UCSD-AML1 (cell line): ENCODE data around the gene NTHL1.

Source experiments
- DNase-seq: peaks from one replicate; lab custom pipeline; 2025; ENCODE audit not compliant: unreplicated experiment; lab: John Stamatoyannopoulos, UW

Gene NTHL1

GRCh38 chr16:2031081-2031577, 16.5 kb downstream of the NTHL1 start:
- no peak for DNase-seq

DNA sequence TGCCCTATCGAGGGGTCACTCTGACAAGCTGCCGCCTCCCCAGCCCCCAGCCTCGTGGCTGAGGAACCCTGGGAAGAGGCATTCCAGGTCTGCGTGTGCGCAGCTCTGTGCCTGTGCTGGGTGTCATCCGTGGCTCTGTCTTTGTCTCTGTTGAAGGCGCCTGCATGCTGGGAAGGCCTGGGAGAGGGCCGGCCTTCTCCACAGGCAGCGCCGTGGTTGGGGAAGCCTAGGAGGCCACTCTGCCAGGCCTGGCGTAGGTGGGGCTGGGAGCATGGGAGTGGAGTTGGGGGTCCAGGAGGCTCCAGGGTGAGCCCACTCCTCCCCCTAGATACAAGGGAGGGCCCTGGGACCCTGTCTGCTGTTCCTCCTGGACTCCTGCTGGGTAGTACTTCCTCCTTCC, 17.6 kb downstream of the NTHL1 start:
- DNase-seq = no peak

- no peak for DNase-seq
Measured at GRCh38 chr16:2029350-2029749, 18.3 kb downstream of the NTHL1 start.

GRCh38 chr16:2028620-2029220, 18.9 kb downstream of the NTHL1 start:
- no peak for DNase-seq

- no peak for DNase-seq
Measured at GRCh38 chr16:2028146-2028545, 19.5 kb downstream of the NTHL1 start.

- peak; percentile 50 for DNase-seq
Measured at GRCh38 chr16:2027024-2028010, 20.3 kb downstream of the NTHL1 start.

DNA sequence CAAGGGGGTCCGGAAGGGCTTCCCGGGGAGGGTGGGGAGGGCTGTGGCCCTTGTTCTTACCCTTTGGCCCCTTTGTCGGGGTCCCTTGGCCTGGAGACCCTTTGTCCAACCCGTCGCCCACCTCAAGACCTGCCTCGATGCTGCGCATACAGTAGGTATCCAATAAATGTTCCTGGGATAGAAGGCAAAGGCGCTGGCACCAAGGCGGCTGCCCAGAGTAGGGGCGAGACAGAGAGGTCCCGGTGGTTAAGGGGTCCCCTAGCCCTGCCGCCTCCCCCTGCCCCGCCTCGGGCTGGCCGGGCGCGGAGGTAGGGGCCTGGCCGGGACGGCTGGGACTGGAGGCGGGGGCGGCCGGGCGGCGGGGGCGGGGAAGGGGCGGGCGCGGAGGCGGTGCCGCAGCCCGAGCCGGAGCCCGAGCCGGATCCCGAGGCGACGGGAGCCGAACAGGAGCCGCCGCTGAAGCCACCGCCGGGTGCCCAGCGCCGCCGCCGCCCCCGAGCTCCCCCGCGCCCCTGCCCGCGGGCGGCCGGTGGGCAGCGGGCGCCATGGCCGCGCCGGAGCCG, 21.1 kb downstream of the NTHL1 start, which contains the start of gene NHERF2:
NHERF2 (plus strand) TSS at position 442 of the 563 bp plus-strand sequence; CDS start at position 546, 104 bp downstream.
- peak; percentile 52 for DNase-seq

- DNase-seq = no peak
Measured at GRCh38 chr16:2025878-2026460, 21.7 kb downstream of the NTHL1 start.

- DNase-seq = no peak
Measured at GRCh38 chr16:2025251-2025650, 22.4 kb downstream of the NTHL1 start.

GRCh38 chr16:2024032-2024420, 23.6 kb downstream of the NTHL1 start:
- no peak for DNase-seq

DNA sequence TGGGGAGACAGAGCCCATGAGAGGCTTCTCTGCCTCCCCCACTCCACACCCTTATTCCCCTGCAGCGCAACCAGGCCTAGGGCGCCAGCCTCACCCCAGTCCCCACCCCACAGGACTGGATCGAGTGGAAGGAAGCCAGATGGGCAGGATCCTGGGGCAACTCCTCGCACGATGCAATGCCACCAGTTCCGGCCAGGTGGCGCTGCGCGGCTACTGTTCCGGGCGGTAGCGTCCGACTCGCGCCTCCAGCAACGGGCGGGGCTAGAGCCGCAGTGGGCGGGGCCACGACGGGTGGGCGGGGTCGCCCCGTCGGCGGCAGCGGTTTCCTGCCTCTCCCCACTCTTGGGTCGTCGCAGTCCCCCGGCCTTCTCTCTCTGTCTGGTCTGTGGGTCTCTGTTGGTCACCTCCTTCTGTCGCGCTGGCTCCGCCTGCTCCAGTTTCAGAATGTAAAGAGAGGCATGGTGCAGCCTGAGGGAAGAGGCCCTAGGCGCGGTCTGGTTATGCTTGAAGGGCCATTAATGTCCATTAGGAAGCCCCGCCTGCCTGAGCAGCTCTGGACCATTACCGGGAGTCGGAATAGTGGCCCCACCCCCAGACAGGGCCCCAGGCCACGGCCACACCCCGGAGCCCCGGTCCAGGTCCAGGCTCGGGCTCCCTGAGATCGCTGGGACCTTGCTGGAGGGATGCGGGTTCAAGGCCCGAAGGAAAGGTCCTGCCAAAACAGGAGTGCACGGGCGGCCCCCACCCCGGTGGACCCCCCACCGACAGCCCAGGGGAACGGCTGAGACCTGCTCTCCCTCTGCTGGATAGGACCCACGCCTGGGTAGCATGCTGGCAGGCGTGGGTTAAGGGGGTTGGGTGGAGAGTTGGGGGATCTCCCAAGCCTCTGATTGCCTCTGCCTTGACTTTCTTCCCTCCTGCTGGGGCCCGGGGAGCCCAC, 24.3 kb downstream of the NTHL1 start:
- peak; percentile 96 for DNase-seq

DNA sequence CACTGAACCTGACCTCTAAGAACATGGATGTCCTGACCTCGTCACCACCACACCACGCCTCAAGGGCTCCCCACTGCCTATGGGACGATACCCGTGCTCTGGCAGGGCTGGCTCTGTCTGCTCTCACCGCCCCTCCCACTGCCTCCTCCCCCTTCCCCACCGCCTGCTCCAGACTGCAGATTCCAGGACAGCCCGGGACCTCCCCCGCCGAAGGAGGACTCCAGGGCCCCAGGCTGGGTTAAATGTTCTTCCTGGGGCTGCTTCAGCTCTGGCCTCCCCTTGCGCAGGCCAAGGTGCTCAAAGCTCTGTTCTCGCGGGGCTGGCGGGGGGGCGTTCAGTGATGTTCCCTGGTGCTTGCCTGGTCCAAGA, 24.9 kb downstream of the NTHL1 start:
- peak; percentile 74 for DNase-seq

GRCh38 chr16:2019921-2020831, 27.5 kb downstream of the NTHL1 start:
- no peak for DNase-seq

DNA sequence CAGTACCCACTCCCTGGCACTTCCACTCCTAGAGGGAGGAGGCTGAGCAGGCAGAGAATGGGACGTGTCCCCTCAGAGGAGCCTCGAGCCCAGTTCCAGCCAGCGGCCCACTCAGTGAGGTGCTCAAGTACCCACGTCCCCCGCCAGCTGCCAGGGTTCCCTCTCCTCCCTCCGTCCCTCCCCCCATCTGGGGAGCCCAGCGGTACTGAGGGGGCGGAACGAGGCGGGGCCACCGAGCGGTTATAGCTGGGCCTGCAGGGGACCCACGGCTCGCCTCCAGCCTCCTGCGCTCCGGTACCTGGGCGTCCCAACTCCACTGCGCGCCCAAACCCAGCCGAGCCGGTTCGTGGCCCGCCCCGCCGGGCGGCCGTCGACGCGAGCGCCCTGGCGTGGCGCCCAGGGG, 28.1 kb downstream of the NTHL1 start, which contains the start of gene NPW:
NPW (plus strand) TSS at position 268 of the 403 bp plus-strand sequence.
- DNase-seq = no peak

DNA sequence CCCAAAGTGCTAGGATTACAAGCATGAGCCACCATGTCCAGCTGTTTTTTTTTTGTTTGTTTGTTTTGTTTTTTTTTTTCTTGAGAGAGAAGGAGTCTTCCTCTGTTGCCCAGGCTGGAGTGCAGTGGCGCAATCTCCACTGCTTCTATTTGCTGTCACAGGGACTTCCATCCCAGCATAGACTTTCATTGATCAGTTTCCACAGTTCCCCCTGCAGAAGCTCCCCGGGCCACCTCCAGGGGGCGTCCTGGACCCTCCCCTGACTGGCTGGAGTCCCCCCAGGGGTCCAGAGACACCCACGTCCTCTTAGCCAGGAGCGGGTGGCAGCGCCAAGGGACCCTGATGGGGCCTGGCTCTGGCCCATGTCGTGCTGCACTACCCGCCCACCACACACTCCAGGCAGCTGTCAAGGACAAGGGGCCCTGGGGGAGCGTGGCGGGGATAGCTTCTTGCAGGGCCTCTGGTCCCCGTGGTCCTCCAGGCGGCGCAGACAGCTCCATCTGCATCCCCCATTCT, 31.2 kb downstream of the NTHL1 start:
- no peak for DNase-seq

- no peak for DNase-seq
Measured at GRCh38 chr16:2015947-2016208, 31.8 kb downstream of the NTHL1 start.

DNA sequence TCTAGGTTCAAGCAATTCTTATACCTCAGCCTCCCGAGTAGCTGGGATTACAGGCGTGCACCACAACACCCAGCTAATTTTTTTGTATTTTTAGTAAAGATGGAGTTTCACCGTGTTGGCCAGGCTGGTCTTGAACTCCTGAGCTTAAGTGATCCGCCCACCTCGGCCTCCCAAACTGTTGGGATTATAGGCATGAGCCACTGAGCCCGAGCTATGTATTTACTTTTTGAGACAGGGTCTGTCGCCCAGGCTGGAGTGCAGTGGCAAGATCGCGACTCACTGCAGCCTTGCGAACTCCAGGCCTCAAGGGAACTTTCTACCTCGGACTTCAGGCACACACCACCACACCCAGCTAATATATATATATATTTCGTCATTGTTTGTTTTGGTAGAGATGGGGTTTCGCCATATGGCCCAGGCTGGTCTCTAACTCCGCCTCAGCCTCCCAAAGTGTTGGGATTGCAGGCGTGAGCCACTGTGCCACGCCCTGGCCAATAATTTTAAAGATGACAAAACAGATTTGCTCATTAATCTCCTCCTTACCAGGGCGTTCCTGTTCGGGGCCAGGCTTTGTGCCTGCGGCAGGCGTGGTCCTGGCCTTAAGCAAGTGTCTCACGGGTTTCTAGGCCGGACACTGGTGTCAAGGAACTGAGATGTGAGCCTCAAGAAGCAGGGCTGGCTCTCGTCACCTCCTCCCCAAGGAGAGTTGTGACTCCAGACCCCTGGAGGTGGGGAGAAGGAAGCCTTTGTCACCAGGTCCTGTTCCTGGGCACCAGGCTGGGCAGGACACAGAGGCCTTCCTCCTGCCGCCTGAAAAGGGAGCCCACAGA, 32.3 kb downstream of the NTHL1 start:
- DNase-seq = no peak

DNA sequence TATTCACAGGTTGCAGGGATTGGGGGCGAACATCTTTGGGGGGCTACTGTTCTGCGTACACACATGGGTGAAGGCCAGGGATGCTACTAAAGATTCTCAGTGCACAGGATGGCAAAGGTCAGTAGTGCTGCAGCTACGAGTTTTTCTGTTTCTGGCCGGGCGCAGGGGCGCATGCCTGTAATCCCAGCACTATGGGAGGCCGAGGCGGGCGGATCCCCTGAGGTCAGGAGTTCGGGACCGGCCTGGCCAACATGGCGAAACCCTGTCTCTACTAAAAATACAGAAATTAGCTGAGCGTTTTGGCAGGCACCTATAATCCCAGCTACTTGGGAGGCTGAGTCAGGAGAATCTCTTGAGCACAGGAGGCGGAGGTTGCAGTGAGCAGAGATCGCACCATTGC, 34.1 kb downstream of the NTHL1 start:
- no peak for DNase-seq
